ENCODE results near the gene GNAI1. TPM values are rescaled to one million over a fixed set of nuclear protein-coding genes. Genes with fewer than 3 reads are reported as not detected.

GNAI1 gene
- total RNA-seq, 1 donor, result 73.8 TPM

DNA sequence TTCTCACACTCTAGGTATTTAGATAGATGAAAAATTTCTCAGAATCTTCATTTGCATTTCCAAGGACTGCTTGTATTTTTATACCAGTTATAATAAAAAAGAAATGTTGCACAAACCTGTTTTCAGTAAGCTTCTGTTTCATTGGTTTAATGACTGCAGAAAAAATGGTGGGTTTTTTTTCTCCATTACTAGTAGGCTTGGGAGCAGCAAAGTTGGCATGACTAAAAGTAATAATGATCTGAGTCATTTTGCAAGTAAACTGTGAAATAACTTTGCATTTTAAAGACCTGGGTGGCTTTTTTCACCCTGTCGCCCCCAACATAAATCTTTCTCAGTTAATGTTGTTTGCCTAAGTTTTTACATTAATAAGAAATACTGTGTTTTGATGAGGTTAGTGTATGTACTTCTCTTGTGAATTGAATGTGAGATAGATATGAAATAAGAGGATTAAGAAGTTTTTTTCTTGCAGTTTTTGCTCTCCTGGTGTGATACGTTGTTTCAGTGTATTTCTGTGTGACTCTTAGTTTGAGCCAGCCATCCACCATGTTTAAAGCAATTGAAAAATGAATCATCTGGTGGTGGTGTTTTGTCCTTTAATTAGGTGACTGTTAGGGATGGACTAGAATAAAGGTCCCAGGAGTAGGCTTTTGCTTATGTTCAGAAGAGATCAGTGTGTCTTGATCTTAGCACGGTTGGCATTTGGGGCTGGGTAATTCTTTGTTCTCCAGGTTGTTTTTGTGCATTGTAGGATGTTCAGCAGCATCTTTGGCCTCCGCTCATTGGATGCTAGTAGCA lies 1.8 kb downstream of the GNAI1 start:
- peak overlapping the region; percentile 93 for H3K4me3 ChIP-seq (ENCODE audit: low read depth, low read length)
- peak; percentile 52 for DNase-seq (ENCODE audit: low read depth)
- TF ChIP-seq CTCF (IDR thresholded peaks at IDR 0.05; ENCODE audit: insufficient read depth, low read depth, low read length), result no peak

DNA sequence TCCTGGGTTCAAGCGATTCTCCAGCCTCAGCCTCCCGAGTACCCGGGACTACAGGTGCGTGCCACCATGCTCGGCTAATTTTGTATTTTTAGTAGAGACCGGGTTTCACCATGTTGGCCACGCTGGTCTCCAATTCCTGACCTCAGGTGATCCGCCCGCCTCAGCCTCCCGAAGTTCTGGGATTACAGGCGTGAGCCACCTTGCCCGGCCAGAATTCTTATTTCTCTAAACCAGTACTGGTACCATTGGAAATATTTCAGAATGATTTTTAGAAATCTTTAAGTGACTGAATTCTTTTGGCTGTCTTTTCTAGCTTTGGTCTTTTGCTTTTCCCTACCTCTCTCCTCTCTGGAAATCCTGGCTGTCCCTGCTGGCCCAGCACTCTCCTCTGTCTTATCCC lies 2.8 kb downstream of the GNAI1 start:
- H3K4me3 ChIP-seq (ENCODE audit: low read depth, low read length), result peak overlapping the region; percentile 93
- no peak for DNase-seq (ENCODE audit: low read depth)
- no peak for TF ChIP-seq CTCF (IDR thresholded peaks at IDR 0.05; ENCODE audit: insufficient read depth, low read depth, low read length)

DNA sequence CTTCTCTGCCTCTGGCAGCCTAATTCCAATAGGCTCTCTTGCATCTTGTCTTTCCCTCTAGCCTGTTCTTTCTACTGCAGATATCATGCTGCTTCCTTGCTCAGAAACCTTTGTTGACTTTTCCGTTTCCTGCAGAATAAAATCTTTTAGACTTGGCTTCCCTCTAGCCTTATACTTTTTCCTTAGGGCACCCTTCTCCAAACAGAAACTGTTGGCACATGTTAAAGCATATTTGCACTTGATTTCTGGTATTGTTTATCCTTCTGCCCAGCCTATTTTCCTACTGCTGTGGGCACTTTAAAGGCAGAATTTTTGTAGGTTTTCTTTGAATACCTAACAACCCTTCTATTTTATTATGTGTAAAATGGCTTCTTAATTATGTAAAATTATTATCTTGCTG lies 4.6 kb downstream of the GNAI1 start:
- TF ChIP-seq CTCF (IDR thresholded peaks at IDR 0.05; ENCODE audit: insufficient read depth, low read depth, low read length), result no peak
- DNase-seq (ENCODE audit: low read depth), result no peak
- peak overlapping the region; percentile 93 for H3K4me3 ChIP-seq (ENCODE audit: low read depth, low read length)

GRCh38 chr7:80140388-80140787 lies 5.8 kb downstream of the GNAI1 start:
- DNase-seq (ENCODE audit: low read depth), result no peak
- no peak overlapping the region for H3K4me3 ChIP-seq (ENCODE audit: low read depth, low read length)
- no peak for TF ChIP-seq CTCF (IDR thresholded peaks at IDR 0.05; ENCODE audit: insufficient read depth, low read depth, low read length)

DNA sequence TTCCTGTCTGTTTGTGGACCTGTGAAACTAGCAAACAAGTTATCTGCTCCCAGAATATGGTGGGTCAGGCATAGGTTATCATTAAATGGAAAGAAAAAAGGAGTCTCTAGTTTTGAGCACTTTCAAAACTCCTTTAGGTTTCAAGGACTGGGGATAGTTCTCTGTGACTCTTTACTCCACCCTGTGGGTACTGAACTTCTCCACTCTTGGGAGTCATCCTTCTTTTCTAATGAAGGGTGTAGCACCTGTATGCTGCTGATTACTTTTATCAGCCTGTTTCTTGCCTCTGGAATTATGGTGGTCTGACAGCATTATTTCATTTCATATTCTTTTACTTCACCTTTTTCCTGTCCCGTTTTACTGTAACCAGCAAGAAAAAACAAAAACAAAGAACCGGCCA lies 6.7 kb downstream of the GNAI1 start:
- no peak for TF ChIP-seq CTCF (IDR thresholded peaks at IDR 0.05; ENCODE audit: insufficient read depth, low read depth, low read length)
- H3K4me3 ChIP-seq (ENCODE audit: low read depth, low read length), result no peak overlapping the region
- no peak for DNase-seq (ENCODE audit: low read depth)

GRCh38 chr7:80142853-80143580 lies 8.4 kb downstream of the GNAI1 start:
- no peak for DNase-seq (ENCODE audit: low read depth)
- TF ChIP-seq CTCF (IDR thresholded peaks at IDR 0.05; ENCODE audit: insufficient read depth, low read depth, low read length), result no peak
- no peak overlapping the region for H3K4me3 ChIP-seq (ENCODE audit: low read depth, low read length)

All from fibroblast of villous mesenchyme (primary cell).